Measurements from ENCODE around the gene WHRN. TPM values are rescaled to one million over a fixed set of nuclear protein-coding genes. Genes with fewer than 3 reads are reported as not detected.

The WHRN gene
- total and polyA plus RNA-seq, 2 of the 13 experiments (the other 11 are each of a cell fraction or from before 2014, with no cell fraction given) = 2.3 to 5.3 TPM

DNA sequence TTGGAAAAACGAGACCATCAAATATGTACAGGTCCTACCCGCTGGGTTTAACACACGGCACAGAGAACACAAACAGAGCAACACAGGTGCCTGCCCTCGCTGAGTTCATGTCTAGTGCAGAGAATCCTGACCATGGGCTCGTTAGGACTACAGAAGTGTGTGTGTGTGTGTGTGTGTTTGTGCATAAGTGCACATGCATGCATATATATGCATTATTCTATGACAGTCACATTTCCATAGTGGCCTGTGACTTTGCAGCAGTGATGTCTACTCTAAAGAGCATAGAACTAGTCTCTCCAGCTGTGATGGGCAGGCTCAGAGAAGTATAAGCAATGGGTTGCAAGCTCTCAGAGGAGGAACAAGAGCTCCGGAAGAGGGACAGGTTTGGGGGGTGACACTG, 147.9 kb downstream of the WHRN start:
- no peaks in the 10 kb centered on the region for H4K20me1 ChIP-seq (ENCODE audit: insufficient read depth, low read length)
- no peak for TF ChIP-seq ZNF276 (CRISPR knock-in tag; IDR thresholded peaks at IDR 0.05; ENCODE audit: low read depth)
- TF ChIP-seq ZNF124 (CRISPR knock-in tag; IDR thresholded peaks at IDR 0.05) = no peak
- TF ChIP-seq ZNF510 (CRISPR knock-in tag; IDR thresholded peaks at IDR 0.05; ENCODE audit: low read depth) = no peak
- no peak for TF ChIP-seq CEBPB (IDR thresholded peaks at IDR 0.05; ENCODE audit: borderline replicate concordance, low read depth, low read length)
- TF ChIP-seq RORA (CRISPR knock-in tag; IDR thresholded peaks at IDR 0.05) = no peak
- TF ChIP-seq ZXDC (CRISPR knock-in tag; IDR thresholded peaks at IDR 0.05) = no peak
- H3K4me1 ChIP-seq (ENCODE audit: insufficient read depth, low read length) = no peaks in the 10 kb centered on the region
- no peaks in the 10 kb centered on the region for H3K9me3 ChIP-seq (ENCODE audit: low read length)
- peaks cover 0 to 44% of the 10 kb centered on the region in 2 experiments; a peak in 3 of 5 replicates for H3K36me3 ChIP-seq (replicated peaks in 1 of 2; ENCODE audit: control insufficient read depth in 1 of 2, insufficient read depth in 2 of 2, low read length in 2 of 2)
- no peak for DNase-seq (ENCODE audit: low spot score)
- 95% methylated on average over 4 of the region's 6 CpGs for WGBS (ENCODE audit: low lambda C conversion rate)
- in situ Hi-C loops (cut with HindIII; ENCODE audit: extremely low pct_ligation_motif_present, low pct_unique_long_range_greater_than_20kb) (no loop called here), intact Hi-C loops (cut with micrococcal nuclease; ENCODE audit: unreplicated experiment) (no loop called here)
- FAIRE-seq = no peak
- no peak overlapping the region for H3K4me2 ChIP-seq (ENCODE audit: low read depth, low read length)
- CTCF ChIA-PET (ENCODE audit: low intra/inter-chr PET ratio, low total read pairs) = no interaction called here
- BruUV-seq (replicated peaks) = no TSS peak
- no peak overlapping the region for H2AFZ ChIP-seq (ENCODE audit: low read length)
- H3K27me3 ChIP-seq (ENCODE audit: control insufficient read depth in 1 of 2, insufficient read depth in 2 of 2, low read length in 2 of 2) = no peaks in the 10 kb centered on the region
- no peak overlapping the region for H3K4me3 ChIP-seq (replicated peaks in 1 of 3; ENCODE audit: insufficient read depth in 1 of 3, low read depth in 2 of 3, low read length in 3 of 3)
- no peak overlapping the region for H3K27ac ChIP-seq (ENCODE audit: extremely low read length, insufficient read depth, low read length)
- no peak overlapping the region for H3K9ac ChIP-seq (ENCODE audit: insufficient read depth, low read depth, low read length)
- ATAC-seq = no peak
- POLR2A ChIA-PET = no interaction called here
- H3K79me2 ChIP-seq (ENCODE audit: insufficient read depth, low read length) = no peaks in the 10 kb centered on the region

Data from HepG2 (cell line).